ENCODE results near the gene SSMEM1. TPM values are rescaled to one million over a fixed set of nuclear protein-coding genes. Genes with fewer than 3 reads are reported as not detected.
"Not testable (repeated sequence)": the region's sequence is repeated elsewhere in the genome, so short reads cannot be mapped to it uniquely, and the experiment has no call there.

Gene SSMEM1
- total and polyA plus RNA-seq, 5 experiments from 2014 or later: not detected

- DNase-seq, POLR2A ChIA-PET, H3K4me1 Mint-ChIP-seq, H3K4me3 Mint-ChIP-seq, H3K36me3 Mint-ChIP-seq, H3K27me3 Mint-ChIP-seq, ATAC-seq, H3K9me3 Mint-ChIP-seq: not testable (repeated sequence)
- H3K27ac Mint-ChIP-seq: peak overlapping the region in 1 of 10 donors; percentile 43
These were observed 28.7 kb downstream of the SSMEM1 start for GRCh38 chr7:130236361-130236760.

- DNase-seq (no peak), ATAC-seq (no peak)
- Mint-ChIP-seq H3K4me1 (peaks cover 0 to 7% (median 4%) of the 10 kb centered on the region in 4 donors), H3K36me3 (peaks cover 0 to 4% (median 3%) of the 10 kb centered on the region in 3 donors), H3K9me3 (peaks cover 0 to 5% (median 0%) of the 10 kb centered on the region in 9 donors), H3K27ac (no peak overlapping the region), H3K27me3 (peaks cover 0 to 6% (median 3%) of the 10 kb centered on the region in 5 donors), H3K4me3 (no peak overlapping the region)
- POLR2A ChIA-PET: no interaction called here
These were observed 32.6 kb downstream of the SSMEM1 start for GRCh38 chr7:130240240-130240639.

- H3K36me3 Mint-ChIP-seq: peaks cover 0 to 6% (median 4%) of the 10 kb centered on the region in 3 donors
- H3K4me3 Mint-ChIP-seq: peak overlapping the region in 3 of 10 donors; percentile 36 to 49 (median 38)
- H3K9me3 Mint-ChIP-seq: peaks cover 0 to 5% (median 0%) of the 10 kb centered on the region in 9 donors
- no peaks in the 10 kb centered on the region for H3K27me3 Mint-ChIP-seq
- ATAC-seq (peak; percentile 81 to 97), DNase-seq (peak; percentile 28 to 79 (median 61))
- H3K4me1 Mint-ChIP-seq: peaks cover 0 to 7% (median 4%) of the 10 kb centered on the region in 4 donors
- H3K27ac Mint-ChIP-seq: peak overlapping the region in 1 of 10 donors; percentile 80
- POLR2A ChIA-PET: no interaction called here
These were observed 34.7 kb downstream of the SSMEM1 start for GRCh38 chr7:130242198-130243014.

DNA sequence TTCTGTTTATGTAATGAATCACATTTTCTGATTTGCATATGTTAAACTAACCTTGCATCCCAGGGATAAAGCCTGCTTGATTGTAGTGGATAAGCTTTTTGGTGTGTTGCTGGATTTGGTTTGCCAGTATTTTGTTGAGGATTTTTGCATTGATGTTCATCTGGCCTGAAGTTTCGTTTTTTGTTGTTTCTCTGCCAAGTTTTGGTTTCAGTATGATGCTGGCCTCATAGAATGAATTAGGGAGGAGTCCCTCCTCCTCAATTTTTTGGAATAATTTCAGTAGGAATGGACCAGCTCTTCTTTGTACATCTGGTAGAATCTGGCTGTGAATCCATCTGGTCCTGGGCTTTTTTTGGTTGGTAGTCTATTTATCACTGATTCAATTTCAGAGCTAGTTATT, 35.8 kb downstream of the SSMEM1 start:
- not testable (repeated sequence) for H3K9me3 Mint-ChIP-seq, ATAC-seq, DNase-seq, H3K4me1 Mint-ChIP-seq, H3K4me3 Mint-ChIP-seq, H3K36me3 Mint-ChIP-seq, H3K27me3 Mint-ChIP-seq
- POLR2A ChIA-PET: interaction anchor here (0.6 kb wide), 1 partner anchor 36 kb away, joined by 3 read pairs; no protein-coding TSS in a partner anchor
- peak overlapping the region in 1 of 10 donors; percentile 18 for H3K27ac Mint-ChIP-seq

- H3K4me3 Mint-ChIP-seq, H3K27ac Mint-ChIP-seq, H3K27me3 Mint-ChIP-seq, ATAC-seq, DNase-seq, POLR2A ChIA-PET, H3K4me1 Mint-ChIP-seq: not testable (repeated sequence)
- peaks cover 0 to 10% (median 4%) of the 10 kb centered on the region in 3 donors for H3K36me3 Mint-ChIP-seq
- H3K9me3 Mint-ChIP-seq: peaks cover 0 to 12% (median 2%) of the 10 kb centered on the region in 9 donors
These were observed 38.8 kb downstream of the SSMEM1 start for GRCh38 chr7:130246491-130246890.

DNA sequence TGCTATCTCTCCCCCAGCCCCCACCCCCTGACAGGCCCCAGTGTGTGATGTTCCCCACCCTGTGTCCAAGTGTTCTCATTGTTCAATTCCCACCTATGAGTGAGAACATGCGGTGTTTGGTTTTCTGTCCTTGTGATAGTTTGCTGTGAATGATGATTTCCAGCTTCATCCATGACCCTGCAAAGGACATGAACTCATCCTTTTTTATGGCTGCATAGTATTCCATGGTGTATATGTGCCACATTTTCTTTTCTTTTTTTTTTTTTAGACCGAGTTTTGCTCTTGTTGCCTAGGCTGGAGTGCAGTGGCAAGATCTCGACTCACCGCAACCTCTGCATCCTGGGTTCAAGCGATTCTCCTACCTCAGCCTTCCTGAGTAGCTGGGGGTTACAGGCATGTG, 41.2 kb downstream of the SSMEM1 start:
- H3K4me3 Mint-ChIP-seq, DNase-seq, H3K4me1 Mint-ChIP-seq, H3K27me3 Mint-ChIP-seq, H3K27ac Mint-ChIP-seq, ATAC-seq, POLR2A ChIA-PET: not testable (repeated sequence)
- peaks cover 0 to 18% (median 12%) of the 10 kb centered on the region in 3 donors for H3K36me3 Mint-ChIP-seq
- H3K9me3 Mint-ChIP-seq: peaks cover 5 to 31% (median 14%) of the 10 kb centered on the region in 9 donors

GRCh38 chr7:130249626-130250025, 42.0 kb downstream of the SSMEM1 start:
- H3K4me3 Mint-ChIP-seq, H3K4me1 Mint-ChIP-seq, DNase-seq, H3K27me3 Mint-ChIP-seq, H3K27ac Mint-ChIP-seq, ATAC-seq, POLR2A ChIA-PET: not testable (repeated sequence)
- H3K9me3 Mint-ChIP-seq: peaks cover 0 to 36% (median 16%) of the 10 kb centered on the region in 9 donors
- H3K36me3 Mint-ChIP-seq: peaks cover 0 to 21% (median 10%) of the 10 kb centered on the region in 3 donors

- peaks cover 0 to 1% (median 0%) of the 10 kb centered on the region in 5 donors for H3K27me3 Mint-ChIP-seq
- no peaks in the 10 kb centered on the region for H3K4me1 Mint-ChIP-seq
- no peak overlapping the region for H3K27ac Mint-ChIP-seq
- no peak overlapping the region for H3K4me3 Mint-ChIP-seq
- H3K36me3 Mint-ChIP-seq: peaks cover 0 to 23% (median 10%) of the 10 kb centered on the region in 3 donors
- DNase-seq (no peak), ATAC-seq (no peak)
- H3K9me3 Mint-ChIP-seq: peaks cover 1 to 71% (median 16%) of the 10 kb centered on the region in 9 donors
- POLR2A ChIA-PET: no interaction called here
These were observed 46.9 kb downstream of the SSMEM1 start for GRCh38 chr7:130254555-130254954.

DNA sequence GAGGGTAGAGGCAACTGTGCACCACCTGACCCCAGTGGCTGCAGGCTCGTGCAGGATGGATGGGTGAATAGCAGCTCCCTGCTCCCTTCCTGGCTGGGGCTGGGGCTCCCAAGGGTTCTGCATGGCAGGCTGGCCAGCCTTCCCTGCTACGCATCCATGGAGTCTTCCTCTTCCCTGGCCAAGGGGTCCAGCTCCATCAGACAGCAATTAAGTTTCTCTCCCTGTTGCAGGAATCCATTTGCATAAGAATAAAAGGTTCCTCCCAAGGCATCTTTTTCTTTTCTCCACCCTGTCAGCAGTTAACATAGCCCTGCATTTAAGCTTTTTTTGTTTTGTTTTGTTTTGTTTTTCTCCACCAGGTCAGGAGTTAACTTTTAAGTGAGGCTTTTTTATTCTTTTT, 49.0 kb downstream of the SSMEM1 start:
- H3K27ac Mint-ChIP-seq: no peak overlapping the region
- no peak overlapping the region for H3K4me3 Mint-ChIP-seq
- H3K4me1 Mint-ChIP-seq: no peaks in the 10 kb centered on the region
- H3K27me3 Mint-ChIP-seq: peaks cover 0 to 1% (median 0%) of the 10 kb centered on the region in 5 donors
- H3K36me3 Mint-ChIP-seq: peaks cover 0 to 27% (median 10%) of the 10 kb centered on the region in 3 donors
- POLR2A ChIA-PET: no interaction called here
- H3K9me3 Mint-ChIP-seq: peaks cover 1 to 82% (median 16%) of the 10 kb centered on the region in 9 donors
- ATAC-seq (no peak), DNase-seq (no peak)

DNA sequence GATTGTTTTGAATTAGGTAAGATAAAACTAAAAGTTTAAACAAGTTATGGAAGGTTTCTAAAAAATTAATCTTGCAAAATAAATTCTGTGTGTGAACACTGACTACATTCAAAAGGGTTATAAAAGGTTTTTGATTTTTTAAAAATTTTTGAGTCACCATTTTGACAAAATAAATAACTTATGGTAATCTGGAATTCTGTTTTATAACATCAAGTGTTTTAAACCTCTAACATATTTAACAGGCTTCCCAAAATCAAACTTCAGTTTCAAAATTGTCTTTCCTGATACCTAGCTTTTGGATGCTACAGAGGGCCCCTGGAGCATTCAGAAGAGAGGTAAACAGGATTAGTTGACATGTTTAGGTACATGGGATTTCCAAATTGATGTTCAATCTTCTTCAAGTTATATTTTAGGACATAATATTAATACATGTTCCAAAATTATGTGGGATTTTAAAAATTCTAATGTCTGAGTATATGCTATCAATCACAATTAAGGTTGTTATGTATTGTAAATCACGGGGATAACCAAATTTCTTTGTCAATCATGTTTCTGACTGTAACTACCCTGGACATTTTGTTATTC, 50.9 kb downstream of the SSMEM1 start:
- Mint-ChIP-seq H3K4me1 (peaks cover 0 to 9% (median 3%) of the 10 kb centered on the region in 4 donors), H3K27me3 (no peaks in the 10 kb centered on the region), H3K4me3 (no peak overlapping the region), H3K36me3 (peaks cover 0 to 22% (median 6%) of the 10 kb centered on the region in 3 donors), H3K9me3 (peaks cover 1 to 75% (median 5%) of the 10 kb centered on the region in 9 donors), H3K27ac (no peak overlapping the region)
- DNase-seq: no peak
- POLR2A ChIA-PET: no interaction called here
- ATAC-seq: no peak

DNA sequence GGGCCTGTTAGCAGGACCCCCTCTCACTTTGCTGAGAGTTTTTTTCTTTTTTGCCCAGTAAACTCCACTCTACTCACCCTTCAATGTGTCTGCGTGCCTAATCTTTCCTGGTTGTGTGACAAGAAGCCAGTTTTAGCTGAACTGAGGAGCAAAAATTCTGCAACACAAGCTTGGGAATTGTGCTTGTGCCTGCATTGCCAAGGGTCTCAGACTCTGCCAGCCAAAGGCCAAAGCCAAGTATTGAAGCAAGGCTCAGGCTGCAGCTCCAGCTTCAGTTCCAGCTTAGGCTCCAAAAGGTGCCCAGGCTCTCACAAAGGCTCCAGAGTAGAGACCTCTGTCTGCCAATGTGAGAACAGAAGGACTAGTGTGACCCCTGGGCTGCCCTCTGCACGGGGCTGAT, 54.8 kb downstream of the SSMEM1 start:
- ATAC-seq (no peak), DNase-seq (no peak)
- Mint-ChIP-seq H3K27ac (no peak overlapping the region), H3K4me1 (peaks cover 0 to 9% (median 3%) of the 10 kb centered on the region in 4 donors), H3K27me3 (peaks cover 0 to 2% (median 0%) of the 10 kb centered on the region in 5 donors), H3K36me3 (peaks cover 0 to 13% (median 0%) of the 10 kb centered on the region in 3 donors), H3K9me3 (peaks cover 0 to 45% (median 1%) of the 10 kb centered on the region in 9 donors), H3K4me3 (no peak overlapping the region)
- POLR2A ChIA-PET: no interaction called here

GRCh38 chr7:130263130-130263529, 55.5 kb downstream of the SSMEM1 start:
- Mint-ChIP-seq H3K9me3 (peaks cover 0 to 41% (median 1%) of the 10 kb centered on the region in 9 donors), H3K27me3 (peaks cover 0 to 2% (median 0%) of the 10 kb centered on the region in 5 donors), H3K27ac (peak overlapping the region in 1 of 10 donors; percentile 70), H3K36me3 (peaks cover 0 to 13% (median 0%) of the 10 kb centered on the region in 3 donors), H3K4me3 (no peak overlapping the region), H3K4me1 (peaks cover 0 to 9% (median 3%) of the 10 kb centered on the region in 4 donors)
- POLR2A ChIA-PET: no interaction called here
- DNase-seq (no peak), ATAC-seq (no peak)

Data from naive thymus-derived CD8-positive, alpha-beta T cell (primary cell).